ENCODE data around the gene PPARGC1A. TPM values are rescaled to one million over a fixed set of nuclear protein-coding genes. Genes with fewer than 3 reads are reported as not detected.

Gene PPARGC1A, protein sequence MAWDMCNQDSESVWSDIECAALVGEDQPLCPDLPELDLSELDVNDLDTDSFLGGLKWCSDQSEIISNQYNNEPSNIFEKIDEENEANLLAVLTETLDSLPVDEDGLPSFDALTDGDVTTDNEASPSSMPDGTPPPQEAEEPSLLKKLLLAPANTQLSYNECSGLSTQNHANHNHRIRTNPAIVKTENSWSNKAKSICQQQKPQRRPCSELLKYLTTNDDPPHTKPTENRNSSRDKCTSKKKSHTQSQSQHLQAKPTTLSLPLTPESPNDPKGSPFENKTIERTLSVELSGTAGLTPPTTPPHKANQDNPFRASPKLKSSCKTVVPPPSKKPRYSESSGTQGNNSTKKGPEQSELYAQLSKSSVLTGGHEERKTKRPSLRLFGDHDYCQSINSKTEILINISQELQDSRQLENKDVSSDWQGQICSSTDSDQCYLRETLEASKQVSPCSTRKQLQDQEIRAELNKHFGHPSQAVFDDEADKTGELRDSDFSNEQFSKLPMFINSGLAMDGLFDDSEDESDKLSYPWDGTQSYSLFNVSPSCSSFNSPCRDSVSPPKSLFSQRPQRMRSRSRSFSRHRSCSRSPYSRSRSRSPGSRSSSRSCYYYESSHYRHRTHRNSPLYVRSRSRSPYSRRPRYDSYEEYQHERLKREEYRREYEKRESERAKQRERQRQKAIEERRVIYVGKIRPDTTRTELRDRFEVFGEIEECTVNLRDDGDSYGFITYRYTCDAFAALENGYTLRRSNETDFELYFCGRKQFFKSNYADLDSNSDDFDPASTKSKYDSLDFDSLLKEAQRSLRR
- not detected for total RNA-seq

DNA sequence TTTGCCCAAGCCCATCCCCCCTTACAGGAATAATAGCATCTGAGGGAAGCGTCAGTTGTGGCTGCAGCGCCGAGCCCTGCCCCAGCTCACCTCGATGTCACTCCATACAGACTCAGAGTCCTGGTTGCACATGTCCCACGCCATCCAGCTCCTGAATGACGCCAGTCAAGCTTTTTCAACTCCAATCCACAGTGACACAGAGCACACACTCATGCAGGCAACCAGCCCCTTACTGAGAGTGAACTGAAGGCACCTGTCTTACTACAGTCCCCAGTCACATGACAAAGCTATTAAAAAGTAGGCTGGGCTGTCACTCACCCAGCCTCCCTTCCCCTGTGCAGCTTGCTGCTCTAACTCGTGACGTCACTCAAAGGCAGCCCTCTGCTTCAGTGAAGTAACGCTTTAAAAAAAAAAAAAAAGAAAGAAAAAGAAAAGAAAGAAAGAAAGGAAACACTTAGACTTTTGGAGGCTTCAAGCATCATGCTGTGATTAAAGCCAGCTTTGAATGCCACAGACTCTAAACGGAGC is at the start of gene PPARGC1A:
Gene PPARGC1A, minus strand, starts transcription at position 234 of the 528 bp plus-strand sequence. Its CDS starts 90 bp downstream, at position 144.
- H3K27ac Mint-ChIP-seq = no peak within 1 kb of the TSS
- POLR2A ChIA-PET = no interaction called here

DNA sequence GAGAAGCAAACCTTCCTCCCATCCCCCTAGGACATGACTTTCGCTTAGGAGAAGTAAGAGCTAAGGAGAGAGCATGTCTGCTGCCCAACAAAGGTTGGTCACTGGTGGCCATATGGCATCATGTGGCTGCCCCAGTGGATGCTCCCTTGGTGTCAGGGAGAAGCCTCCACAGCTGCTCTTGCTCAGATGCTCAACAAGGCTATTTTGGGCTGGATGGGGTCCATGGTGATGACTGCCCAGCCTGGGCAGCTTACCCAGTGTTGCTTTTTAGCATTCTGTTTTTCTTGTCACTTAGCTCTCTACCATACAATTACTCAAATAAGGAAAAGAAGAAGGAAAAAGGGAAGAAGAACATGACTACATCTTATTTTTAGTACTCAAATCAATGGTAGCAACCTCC is 48.9 kb upstream of the PPARGC1A start:
- Mint-ChIP-seq H3K27me3 (no peaks in the 10 kb centered on the region), H3K27ac (no peak overlapping the region), H3K36me3 (no peaks in the 10 kb centered on the region), H3K4me1 (no peaks in the 10 kb centered on the region), H3K9me3 (peaks cover 2% of the 10 kb centered on the region), H3K4me3 (no peak overlapping the region)
- ATAC-seq (ENCODE audit: low read depth) = no peak
- POLR2A ChIA-PET = no interaction called here
- DNase-seq = no peak

More for the DNA sequence above, at the start of gene PPARGC1A:
- DNase-seq (no peak), ATAC-seq (ENCODE audit: low read depth) (no peak)
- peaks cover 2% of the 10 kb centered on the region for H3K9me3 Mint-ChIP-seq
- H3K4me3 Mint-ChIP-seq = peak within 1 kb of the TSS; percentile 16
- H3K4me1 Mint-ChIP-seq = peaks cover 4% of the 10 kb centered on the region
- peaks cover 6% of the 10 kb centered on the region for H3K27me3 Mint-ChIP-seq
- H3K36me3 Mint-ChIP-seq = no peaks in the 10 kb centered on the region

DNA sequence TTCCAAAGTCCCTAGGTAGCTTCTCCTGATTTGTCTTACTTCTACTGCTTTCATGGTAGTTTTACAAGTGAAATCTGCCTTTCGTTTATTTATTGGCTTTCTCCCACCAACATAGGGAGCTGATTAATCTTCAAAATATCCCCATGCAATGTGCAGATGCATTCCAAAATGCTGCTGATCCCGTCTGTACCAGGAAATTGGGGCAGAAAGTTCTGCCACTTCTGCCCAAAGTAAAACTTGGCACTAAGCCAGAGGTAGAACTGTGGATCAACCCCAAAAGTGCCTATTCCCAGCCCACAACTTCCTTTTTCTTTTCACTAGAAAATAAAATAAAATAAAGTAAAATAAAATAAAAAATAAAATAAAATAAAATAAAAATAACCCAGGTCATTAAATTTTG is 47.3 kb upstream of the PPARGC1A start:
- Mint-ChIP-seq H3K36me3 (no peaks in the 10 kb centered on the region), H3K27ac (no peak overlapping the region), H3K4me1 (no peaks in the 10 kb centered on the region), H3K9me3 (peaks cover 2% of the 10 kb centered on the region), H3K4me3 (no peak overlapping the region), H3K27me3 (no peaks in the 10 kb centered on the region)
- ATAC-seq (ENCODE audit: low read depth) (no peak), DNase-seq (no peak)
- POLR2A ChIA-PET = no interaction called here

DNA sequence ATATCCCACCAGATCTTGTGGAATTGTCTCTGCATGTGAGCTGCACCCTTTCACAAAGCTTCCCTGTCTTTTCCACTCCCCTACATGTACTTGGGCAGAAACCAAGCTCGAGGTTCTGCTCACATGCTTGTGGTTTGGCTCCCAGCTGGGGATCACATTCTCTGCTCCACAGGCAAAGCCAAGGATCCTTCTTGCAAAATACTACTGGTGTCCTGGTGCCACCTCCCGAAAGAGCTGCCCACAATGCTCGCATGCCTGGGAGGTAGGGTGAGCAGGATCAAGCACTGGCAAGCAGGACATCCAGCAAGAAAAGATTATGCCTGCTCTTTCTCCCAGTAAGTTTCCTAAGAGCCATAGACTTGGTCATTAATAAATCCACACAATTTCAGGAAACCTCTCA is 45.1 kb upstream of the PPARGC1A start:
- Mint-ChIP-seq H3K4me1 (no peaks in the 10 kb centered on the region), H3K27me3 (no peaks in the 10 kb centered on the region), H3K36me3 (no peaks in the 10 kb centered on the region), H3K4me3 (no peak overlapping the region), H3K9me3 (peaks cover 2% of the 10 kb centered on the region), H3K27ac (no peak overlapping the region)
- ATAC-seq (ENCODE audit: low read depth) = no peak
- no peak for DNase-seq
- POLR2A ChIA-PET = no interaction called here

- no peak for ATAC-seq (ENCODE audit: low read depth)
- POLR2A ChIA-PET = no interaction called here
- no peak for DNase-seq
- no peak overlapping the region for H3K4me3 Mint-ChIP-seq
- no peak overlapping the region for H3K27ac Mint-ChIP-seq
- H3K9me3 Mint-ChIP-seq = peaks cover 2% of the 10 kb centered on the region
- no peaks in the 10 kb centered on the region for H3K27me3 Mint-ChIP-seq
- no peaks in the 10 kb centered on the region for H3K36me3 Mint-ChIP-seq
- H3K4me1 Mint-ChIP-seq = no peaks in the 10 kb centered on the region
These were observed 44.4 kb upstream of the PPARGC1A start for GRCh38 chr4:23934223-23934622.

DNA sequence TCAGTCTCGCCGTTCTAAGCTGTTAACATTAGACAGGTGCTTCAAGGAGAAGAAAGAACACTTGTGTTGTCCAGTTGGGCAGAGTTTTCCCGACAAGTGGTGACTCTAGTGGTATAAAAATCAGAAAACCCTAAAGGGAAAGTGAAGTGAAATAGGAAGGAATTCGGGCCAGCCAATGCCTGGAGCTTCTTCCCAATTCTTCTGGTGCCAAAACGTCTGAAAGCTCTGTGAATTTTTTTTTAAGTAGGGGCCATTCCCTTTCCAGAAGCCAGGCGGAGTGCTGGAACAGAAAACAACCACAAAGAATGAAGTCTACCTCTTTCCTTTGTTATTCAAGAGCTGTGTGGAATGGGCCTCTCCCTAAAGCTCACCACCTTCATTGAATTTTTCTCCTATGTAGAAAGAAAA is 43.1 kb upstream of the PPARGC1A start:
- H3K4me3 Mint-ChIP-seq = no peak overlapping the region
- no peaks in the 10 kb centered on the region for H3K36me3 Mint-ChIP-seq
- DNase-seq = no peak
- H3K27me3 Mint-ChIP-seq = no peaks in the 10 kb centered on the region
- peaks cover 2% of the 10 kb centered on the region for H3K9me3 Mint-ChIP-seq
- H3K27ac Mint-ChIP-seq = no peak overlapping the region
- no peak for ATAC-seq (ENCODE audit: low read depth)
- POLR2A ChIA-PET = no interaction called here
- no peaks in the 10 kb centered on the region for H3K4me1 Mint-ChIP-seq

GRCh38 chr4:23932186-23932585 is 42.3 kb upstream of the PPARGC1A start:
- POLR2A ChIA-PET = no interaction called here
- H3K36me3 Mint-ChIP-seq = no peaks in the 10 kb centered on the region
- no peak for DNase-seq
- H3K9me3 Mint-ChIP-seq = no peaks in the 10 kb centered on the region
- H3K27ac Mint-ChIP-seq = no peak overlapping the region
- no peaks in the 10 kb centered on the region for H3K4me1 Mint-ChIP-seq
- no peak for ATAC-seq (ENCODE audit: low read depth)
- H3K4me3 Mint-ChIP-seq = no peak overlapping the region
- no peaks in the 10 kb centered on the region for H3K27me3 Mint-ChIP-seq

GRCh38 chr4:23931489-23931830 is 41.6 kb upstream of the PPARGC1A start:
- no peaks in the 10 kb centered on the region for H3K9me3 Mint-ChIP-seq
- DNase-seq = no peak
- no peak for ATAC-seq (ENCODE audit: low read depth)
- POLR2A ChIA-PET = no interaction called here
- no peak overlapping the region for H3K4me3 Mint-ChIP-seq
- H3K27me3 Mint-ChIP-seq = no peaks in the 10 kb centered on the region
- H3K4me1 Mint-ChIP-seq = no peaks in the 10 kb centered on the region
- H3K27ac Mint-ChIP-seq = no peak overlapping the region
- no peaks in the 10 kb centered on the region for H3K36me3 Mint-ChIP-seq

DNA sequence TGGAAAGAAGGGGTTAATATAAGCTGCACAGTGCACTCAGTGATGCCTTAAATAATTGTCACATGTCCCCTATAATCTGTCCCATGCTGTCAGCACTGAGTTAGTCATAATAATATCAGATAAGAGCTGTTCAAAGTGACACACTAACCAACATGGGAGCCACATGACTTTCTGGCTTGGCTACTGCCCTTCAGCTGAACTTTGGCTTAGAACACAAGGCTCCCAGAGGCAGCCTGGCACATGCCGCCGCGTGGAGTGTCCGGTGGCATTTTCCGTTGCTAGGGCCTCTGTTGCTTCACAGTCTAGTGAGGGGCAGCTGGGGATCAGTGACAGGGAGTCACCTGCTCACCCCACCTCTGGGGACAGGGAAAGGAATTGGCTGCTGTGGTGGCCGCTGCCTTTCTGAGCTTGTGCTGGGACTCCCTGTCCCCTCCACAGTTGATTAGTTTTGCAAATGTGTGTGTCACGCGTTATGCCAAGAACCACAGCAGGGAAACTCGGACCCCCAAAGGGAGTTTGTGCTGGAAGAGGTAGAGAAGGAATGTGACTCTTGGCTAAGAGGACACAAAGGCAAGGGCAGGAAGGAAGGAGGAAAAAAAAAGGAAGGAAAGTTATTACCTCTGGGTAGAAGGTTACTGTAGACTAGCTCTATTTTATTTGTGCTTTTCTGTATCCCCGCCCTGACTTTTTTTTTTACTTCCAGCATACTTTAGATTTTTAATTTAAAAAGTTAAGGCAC is 41.1 kb upstream of the PPARGC1A start:
- ATAC-seq (ENCODE audit: low read depth) (no peak), DNase-seq (no peak)
- Mint-ChIP-seq H3K27me3 (no peaks in the 10 kb centered on the region), H3K9me3 (no peaks in the 10 kb centered on the region), H3K27ac (no peak overlapping the region), H3K4me1 (no peaks in the 10 kb centered on the region), H3K36me3 (no peaks in the 10 kb centered on the region), H3K4me3 (no peak overlapping the region)
- POLR2A ChIA-PET = no interaction called here

- H3K4me1 Mint-ChIP-seq = no peaks in the 10 kb centered on the region
- H3K36me3 Mint-ChIP-seq = no peaks in the 10 kb centered on the region
- H3K27me3 Mint-ChIP-seq = no peaks in the 10 kb centered on the region
- DNase-seq (no peak), ATAC-seq (ENCODE audit: low read depth) (no peak)
- no peak overlapping the region for H3K4me3 Mint-ChIP-seq
- POLR2A ChIA-PET = no interaction called here
- H3K9me3 Mint-ChIP-seq = peaks cover 2% of the 10 kb centered on the region
- H3K27ac Mint-ChIP-seq = no peak overlapping the region
These were observed 39.4 kb upstream of the PPARGC1A start for GRCh38 chr4:23929248-23929647.

GRCh38 chr4:23924556-23924955 is 34.7 kb upstream of the PPARGC1A start:
- Mint-ChIP-seq H3K27ac (no peak overlapping the region), H3K9me3 (peaks cover 2% of the 10 kb centered on the region), H3K4me1 (no peaks in the 10 kb centered on the region), H3K27me3 (no peaks in the 10 kb centered on the region), H3K4me3 (no peak overlapping the region), H3K36me3 (no peaks in the 10 kb centered on the region)
- ATAC-seq (ENCODE audit: low read depth) = no peak
- DNase-seq = no peak
- POLR2A ChIA-PET = no interaction called here

DNA sequence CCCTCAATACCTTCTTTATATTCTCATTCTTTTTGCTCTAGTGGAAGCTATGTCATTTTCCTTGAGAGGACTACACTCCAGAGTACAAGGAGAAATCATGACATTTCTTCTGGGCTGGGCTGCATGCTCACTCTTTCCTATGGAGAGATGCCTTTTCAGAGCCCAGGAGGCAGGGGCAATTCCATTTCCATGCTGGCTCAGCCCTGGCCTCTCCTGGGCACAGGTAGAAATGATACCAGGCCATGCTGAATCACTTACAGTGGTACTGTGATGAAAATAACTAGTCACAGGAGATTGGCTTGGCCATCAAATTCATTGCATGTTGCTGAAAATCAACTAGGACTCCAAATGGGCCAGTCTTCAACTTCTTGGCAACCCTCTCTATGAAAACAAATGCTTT is 34.0 kb upstream of the PPARGC1A start:
- no peaks in the 10 kb centered on the region for H3K27me3 Mint-ChIP-seq
- ATAC-seq (ENCODE audit: low read depth) (no peak), DNase-seq (no peak)
- no peaks in the 10 kb centered on the region for H3K36me3 Mint-ChIP-seq
- no peak overlapping the region for H3K27ac Mint-ChIP-seq
- POLR2A ChIA-PET = no interaction called here
- peaks cover 2% of the 10 kb centered on the region for H3K9me3 Mint-ChIP-seq
- H3K4me3 Mint-ChIP-seq = no peak overlapping the region
- H3K4me1 Mint-ChIP-seq = no peaks in the 10 kb centered on the region

DNA sequence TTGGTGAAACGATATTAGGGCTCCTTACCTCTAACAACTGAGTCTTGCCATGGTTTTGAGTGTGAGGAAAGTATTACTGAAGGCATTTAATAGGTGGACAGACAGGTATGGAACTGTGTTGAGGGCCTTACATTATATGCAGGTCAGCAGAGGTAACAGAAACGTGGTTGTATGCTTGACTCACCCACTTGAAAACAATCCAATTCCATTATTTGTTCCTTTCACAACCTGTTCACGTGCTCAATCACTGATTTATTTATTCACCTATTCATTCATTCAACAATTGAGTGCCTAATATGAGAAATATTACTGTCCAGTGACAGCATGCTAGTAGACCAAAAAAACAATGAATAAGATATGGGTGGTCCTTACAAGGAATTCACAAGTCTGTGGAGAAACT is 33.3 kb upstream of the PPARGC1A start:
- DNase-seq (no peak), ATAC-seq (ENCODE audit: low read depth) (no peak)
- Mint-ChIP-seq H3K27ac (no peak overlapping the region), H3K4me1 (no peaks in the 10 kb centered on the region), H3K9me3 (peaks cover 2% of the 10 kb centered on the region), H3K27me3 (no peaks in the 10 kb centered on the region), H3K36me3 (no peaks in the 10 kb centered on the region), H3K4me3 (no peak overlapping the region)
- POLR2A ChIA-PET = no interaction called here
